ENCODE data around the gene APOB. TPM values are rescaled to one million over a fixed set of nuclear protein-coding genes. Genes with fewer than 3 reads are reported as not detected.
A peak's percentile ranks its signal among the peaks of the same experiment; 100 is the strongest.

APOB gene
- total and polyA plus RNA-seq, 2 of the 13 experiments (the other 11 are each of a cell fraction or from before 2014, with no cell fraction given), result 1,569 to 2,515 TPM

DNA sequence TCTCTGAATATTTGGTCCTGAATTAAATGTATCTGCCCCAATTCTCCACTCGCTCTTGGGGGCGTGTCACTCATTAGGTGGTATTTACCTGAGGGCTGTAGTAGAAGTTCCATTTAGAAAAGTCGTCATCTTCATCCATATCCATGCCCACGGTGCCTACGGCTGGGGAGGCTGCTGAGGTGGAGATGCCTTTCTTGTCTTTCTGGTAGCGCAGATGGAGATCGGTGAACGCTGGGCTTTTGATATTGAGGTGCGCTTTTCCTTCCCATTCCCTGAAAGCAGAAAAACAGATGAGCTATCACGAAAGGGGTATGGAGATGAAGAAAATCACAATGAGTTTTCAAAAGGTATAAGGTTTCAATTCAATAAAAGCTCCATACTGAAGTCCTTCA is 39.7 kb downstream of the APOB start (continued):
- no peak for TF ChIP-seq ZNF251 (CRISPR knock-in tag; IDR thresholded peaks at IDR 0.05)
- no peak for TF ChIP-seq HOXD1 (CRISPR knock-in tag; IDR thresholded peaks at IDR 0.05)
- no peak for TF ChIP-seq ZNF501 (CRISPR knock-in tag; IDR thresholded peaks at IDR 0.05)
- TF ChIP-seq, protein P1, sequence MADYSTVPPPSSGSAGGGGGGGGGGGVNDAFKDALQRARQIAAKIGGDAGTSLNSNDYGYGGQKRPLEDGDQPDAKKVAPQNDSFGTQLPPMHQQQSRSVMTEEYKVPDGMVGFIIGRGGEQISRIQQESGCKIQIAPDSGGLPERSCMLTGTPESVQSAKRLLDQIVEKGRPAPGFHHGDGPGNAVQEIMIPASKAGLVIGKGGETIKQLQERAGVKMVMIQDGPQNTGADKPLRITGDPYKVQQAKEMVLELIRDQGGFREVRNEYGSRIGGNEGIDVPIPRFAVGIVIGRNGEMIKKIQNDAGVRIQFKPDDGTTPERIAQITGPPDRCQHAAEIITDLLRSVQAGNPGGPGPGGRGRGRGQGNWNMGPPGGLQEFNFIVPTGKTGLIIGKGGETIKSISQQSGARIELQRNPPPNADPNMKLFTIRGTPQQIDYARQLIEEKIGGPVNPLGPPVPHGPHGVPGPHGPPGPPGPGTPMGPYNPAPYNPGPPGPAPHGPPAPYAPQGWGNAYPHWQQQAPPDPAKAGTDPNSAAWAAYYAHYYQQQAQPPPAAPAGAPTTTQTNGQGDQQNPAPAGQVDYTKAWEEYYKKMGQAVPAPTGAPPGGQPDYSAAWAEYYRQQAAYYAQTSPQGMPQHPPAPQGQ (CRISPR knock-in tag; IDR thresholded peaks at IDR 0.05; ENCODE audit: borderline replicate concordance), result 0 out of 2 replicates have a peak, but pooled peaks have one; percentile 59
- TF ChIP-seq, protein P2, sequence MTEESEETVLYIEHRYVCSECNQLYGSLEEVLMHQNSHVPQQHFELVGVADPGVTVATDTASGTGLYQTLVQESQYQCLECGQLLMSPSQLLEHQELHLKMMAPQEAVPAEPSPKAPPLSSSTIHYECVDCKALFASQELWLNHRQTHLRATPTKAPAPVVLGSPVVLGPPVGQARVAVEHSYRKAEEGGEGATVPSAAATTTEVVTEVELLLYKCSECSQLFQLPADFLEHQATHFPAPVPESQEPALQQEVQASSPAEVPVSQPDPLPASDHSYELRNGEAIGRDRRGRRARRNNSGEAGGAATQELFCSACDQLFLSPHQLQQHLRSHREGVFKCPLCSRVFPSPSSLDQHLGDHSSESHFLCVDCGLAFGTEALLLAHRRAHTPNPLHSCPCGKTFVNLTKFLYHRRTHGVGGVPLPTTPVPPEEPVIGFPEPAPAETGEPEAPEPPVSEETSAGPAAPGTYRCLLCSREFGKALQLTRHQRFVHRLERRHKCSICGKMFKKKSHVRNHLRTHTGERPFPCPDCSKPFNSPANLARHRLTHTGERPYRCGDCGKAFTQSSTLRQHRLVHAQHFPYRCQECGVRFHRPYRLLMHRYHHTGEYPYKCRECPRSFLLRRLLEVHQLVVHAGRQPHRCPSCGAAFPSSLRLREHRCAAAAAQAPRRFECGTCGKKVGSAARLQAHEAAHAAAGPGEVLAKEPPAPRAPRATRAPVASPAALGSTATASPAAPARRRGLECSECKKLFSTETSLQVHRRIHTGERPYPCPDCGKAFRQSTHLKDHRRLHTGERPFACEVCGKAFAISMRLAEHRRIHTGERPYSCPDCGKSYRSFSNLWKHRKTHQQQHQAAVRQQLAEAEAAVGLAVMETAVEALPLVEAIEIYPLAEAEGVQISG (CRISPR knock-in tag; IDR thresholded peaks at IDR 0.05), result 0 out of 2 replicates have a peak, but pooled peaks have one; percentile 26
- 0 out of 2 replicates have a peak, but pooled peaks have one; percentile 32 for TF ChIP-seq ZNF670 (CRISPR knock-in tag; IDR thresholded peaks at IDR 0.05; ENCODE audit: borderline replicate concordance)
- TF ChIP-seq, protein P3, sequence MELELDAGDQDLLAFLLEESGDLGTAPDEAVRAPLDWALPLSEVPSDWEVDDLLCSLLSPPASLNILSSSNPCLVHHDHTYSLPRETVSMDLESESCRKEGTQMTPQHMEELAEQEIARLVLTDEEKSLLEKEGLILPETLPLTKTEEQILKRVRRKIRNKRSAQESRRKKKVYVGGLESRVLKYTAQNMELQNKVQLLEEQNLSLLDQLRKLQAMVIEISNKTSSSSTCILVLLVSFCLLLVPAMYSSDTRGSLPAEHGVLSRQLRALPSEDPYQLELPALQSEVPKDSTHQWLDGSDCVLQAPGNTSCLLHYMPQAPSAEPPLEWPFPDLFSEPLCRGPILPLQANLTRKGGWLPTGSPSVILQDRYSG (CRISPR knock-in tag; IDR thresholded peaks at IDR 0.05), result no peak
- peak; percentile 45; the same call in 1 of the 2 replicates for TF ChIP-seq ZMAT3 (CRISPR knock-in tag; conservative IDR thresholded peaks at IDR 0.05)
- TF ChIP-seq NCOA5 (CRISPR knock-in tag; IDR thresholded peaks at IDR 0.05), result peak; percentile 88; the same call in 1 of the 2 replicates
- 0 out of 2 replicates have a peak, but pooled peaks have one; percentile 27 for TF ChIP-seq SIX1 (CRISPR knock-in tag; IDR thresholded peaks at IDR 0.05; ENCODE audit: borderline replicate concordance)
- TF ChIP-seq, protein P4, sequence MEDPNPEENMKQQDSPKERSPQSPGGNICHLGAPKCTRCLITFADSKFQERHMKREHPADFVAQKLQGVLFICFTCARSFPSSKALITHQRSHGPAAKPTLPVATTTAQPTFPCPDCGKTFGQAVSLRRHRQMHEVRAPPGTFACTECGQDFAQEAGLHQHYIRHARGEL (CRISPR knock-in tag; IDR thresholded peaks at IDR 0.05), result no peak
- TF ChIP-seq ZNF672 (CRISPR knock-in tag; IDR thresholded peaks at IDR 0.05), result no peak
- TF ChIP-seq MIXL1 (CRISPR knock-in tag; IDR thresholded peaks at IDR 0.05), result no peak
- TF ChIP-seq EED (CRISPR knock-in tag; IDR thresholded peaks at IDR 0.05), result no peak
- peak; percentile 86 for TF ChIP-seq POLR2G (IDR thresholded peaks at IDR 0.05; ENCODE audit: low read depth, low read length)
- TF ChIP-seq ZNF143 (CRISPR knock-in tag; IDR thresholded peaks at IDR 0.05), result no peak
- no peak for TF ChIP-seq KDM3A (CRISPR knock-in tag; IDR thresholded peaks at IDR 0.05; ENCODE audit: low read depth)
- peak; percentile 42; the same call in 1 of the 2 replicates for TF ChIP-seq ZNF558 (CRISPR knock-in tag; IDR thresholded peaks at IDR 0.05; ENCODE audit: borderline replicate concordance)
- TF ChIP-seq ZNF225 (CRISPR knock-in tag; IDR thresholded peaks at IDR 0.05), result no peak
- TF ChIP-seq FIP1L1 (IDR thresholded peaks at IDR 0.05; ENCODE audit: borderline replicate concordance, insufficient read depth, low read depth, low read length), result 0 out of 2 replicates have a peak, but pooled peaks have one; percentile 91
- 0 out of 2 replicates have a peak, but pooled peaks have one; percentile 48 for TF ChIP-seq RORA (CRISPR knock-in tag; IDR thresholded peaks at IDR 0.05)
- no peak for TF ChIP-seq ZMYM4 (CRISPR knock-in tag; IDR thresholded peaks at IDR 0.05)
- TF ChIP-seq PAF1 (CRISPR knock-in tag; IDR thresholded peaks at IDR 0.05), result peak; percentile 79; the same call in 1 of the 2 replicates
- TF ChIP-seq, protein P5, sequence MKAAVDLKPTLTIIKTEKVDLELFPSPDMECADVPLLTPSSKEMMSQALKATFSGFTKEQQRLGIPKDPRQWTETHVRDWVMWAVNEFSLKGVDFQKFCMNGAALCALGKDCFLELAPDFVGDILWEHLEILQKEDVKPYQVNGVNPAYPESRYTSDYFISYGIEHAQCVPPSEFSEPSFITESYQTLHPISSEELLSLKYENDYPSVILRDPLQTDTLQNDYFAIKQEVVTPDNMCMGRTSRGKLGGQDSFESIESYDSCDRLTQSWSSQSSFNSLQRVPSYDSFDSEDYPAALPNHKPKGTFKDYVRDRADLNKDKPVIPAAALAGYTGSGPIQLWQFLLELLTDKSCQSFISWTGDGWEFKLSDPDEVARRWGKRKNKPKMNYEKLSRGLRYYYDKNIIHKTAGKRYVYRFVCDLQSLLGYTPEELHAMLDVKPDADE (CRISPR knock-in tag; IDR thresholded peaks at IDR 0.05), result no peak
- peak; percentile 46 for TF ChIP-seq CBX1 (IDR thresholded peaks at IDR 0.05; ENCODE audit: low read depth)
- TF ChIP-seq ZNF709 (CRISPR knock-in tag; IDR thresholded peaks at IDR 0.05), result peak; percentile 52; the same call in 1 of the 2 replicates

All from HepG2 (cell line).